Measurements from ENCODE around the gene PTBP3. TPM values are rescaled to one million over a fixed set of nuclear protein-coding genes. Genes with fewer than 3 reads are reported as not detected.

PTBP3 gene
- total RNA-seq, 1 donor from 2014 or later, result 42.5 TPM

DNA sequence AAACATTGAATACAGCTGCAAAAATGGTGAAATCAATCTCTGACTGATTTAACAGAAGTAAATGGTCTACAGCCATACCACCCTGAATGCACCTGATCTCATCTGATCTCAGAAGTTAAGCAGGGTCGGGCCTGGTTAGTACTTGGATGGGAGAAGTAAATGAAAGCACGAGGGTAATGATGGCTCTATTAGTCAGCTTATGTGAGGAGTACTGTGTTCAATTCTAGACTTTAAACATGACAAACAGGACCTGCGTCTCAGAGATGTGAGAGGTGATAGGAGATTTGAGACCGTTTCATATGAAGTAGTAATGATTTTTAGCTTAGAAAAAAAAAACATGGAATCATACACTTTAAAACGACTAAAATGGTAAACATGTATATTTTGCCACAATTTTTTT lies 81.2 kb downstream of the PTBP3 start:
- Mint-ChIP-seq H3K4me1 (no peaks in the 10 kb centered on the region), H3K27ac (ENCODE audit: unreplicated experiment) (no peak overlapping the region), H3K27me3 (ENCODE audit: low read depth) (no peaks in the 10 kb centered on the region), H3K4me3 (no peak overlapping the region), H3K9me3 (no peaks in the 10 kb centered on the region), H3K36me3 (ENCODE audit: low read depth) (no peaks in the 10 kb centered on the region)
- no peak for DNase-seq (ENCODE audit: low read depth, low spot score)
- no peak for TF ChIP-seq CTCF (conservative IDR thresholded peaks at IDR 0.05)

DNA sequence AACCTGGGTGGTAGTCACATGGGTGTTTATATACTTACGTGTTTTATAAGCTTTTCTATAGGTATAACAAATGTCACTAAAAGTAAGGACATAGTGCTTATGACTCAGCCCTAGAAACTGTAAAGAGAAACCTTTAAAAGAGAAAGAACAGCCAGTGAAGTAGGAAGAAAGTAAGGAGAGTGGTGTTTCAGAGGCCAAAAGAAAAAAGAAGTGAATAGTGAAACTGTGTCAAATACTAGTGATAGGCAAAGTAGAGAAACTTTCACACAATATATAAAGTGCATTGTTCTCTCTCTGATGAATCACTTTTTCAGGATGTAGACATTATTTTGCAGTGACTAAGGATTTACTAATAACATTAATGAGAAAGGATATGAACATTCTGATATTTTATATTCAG lies 84.1 kb downstream of the PTBP3 start:
- Mint-ChIP-seq H3K27me3 (ENCODE audit: low read depth) (no peaks in the 10 kb centered on the region), H3K4me3 (no peak overlapping the region), H3K36me3 (ENCODE audit: low read depth) (peaks cover 8% of the 10 kb centered on the region)

GRCh38 chr9:112248722-112249121 lies 84.7 kb downstream of the PTBP3 start:
- H3K27me3 Mint-ChIP-seq (ENCODE audit: low read depth), result no peaks in the 10 kb centered on the region
- H3K4me3 Mint-ChIP-seq, result no peak overlapping the region

More for the DNA sequence above, 84.1 kb downstream of the PTBP3 start:
- no peak for DNase-seq (ENCODE audit: low read depth, low spot score)
- no peaks in the 10 kb centered on the region for H3K9me3 Mint-ChIP-seq
- H3K27ac Mint-ChIP-seq (ENCODE audit: unreplicated experiment), result no peak overlapping the region
- no peak for TF ChIP-seq CTCF (conservative IDR thresholded peaks at IDR 0.05)
- H3K4me1 Mint-ChIP-seq, result no peaks in the 10 kb centered on the region

GRCh38 chr9:112247090-112247489 lies 86.3 kb downstream of the PTBP3 start:
- Mint-ChIP-seq H3K9me3 (no peaks in the 10 kb centered on the region), H3K4me3 (no peak overlapping the region), H3K27ac (ENCODE audit: unreplicated experiment) (no peak overlapping the region), H3K27me3 (ENCODE audit: low read depth) (no peaks in the 10 kb centered on the region), H3K36me3 (ENCODE audit: low read depth) (peaks cover 8% of the 10 kb centered on the region), H3K4me1 (no peaks in the 10 kb centered on the region)
- no peak for DNase-seq (ENCODE audit: low read depth, low spot score)
- no peak for TF ChIP-seq CTCF (conservative IDR thresholded peaks at IDR 0.05)

More at GRCh38 chr9:112248722-112249121, 84.7 kb downstream of the PTBP3 start:
- DNase-seq (ENCODE audit: low read depth, low spot score), result no peak
- Mint-ChIP-seq H3K9me3 (no peaks in the 10 kb centered on the region), H3K4me1 (no peaks in the 10 kb centered on the region), H3K36me3 (ENCODE audit: low read depth) (peaks cover 8% of the 10 kb centered on the region), H3K27ac (ENCODE audit: unreplicated experiment) (no peak overlapping the region)
- no peak for TF ChIP-seq CTCF (conservative IDR thresholded peaks at IDR 0.05)

DNA sequence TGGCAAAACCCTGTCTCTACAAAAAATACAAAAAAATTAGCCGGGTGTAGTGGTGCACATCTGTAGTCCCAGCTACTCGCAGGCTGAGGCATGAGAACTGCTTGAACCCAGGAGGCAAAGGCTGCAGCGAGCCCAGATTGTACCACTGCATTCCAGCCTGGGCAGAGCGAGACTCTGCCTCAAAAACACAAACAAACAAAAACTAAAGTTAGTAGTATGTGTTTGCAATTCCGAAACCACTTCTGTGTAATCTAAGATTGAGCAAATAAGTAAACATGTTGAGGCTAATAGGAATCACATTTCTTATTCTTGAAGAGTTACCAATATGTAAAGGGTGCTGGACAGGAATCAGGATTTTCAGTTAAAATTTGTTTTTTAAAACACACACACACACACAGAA lies 88.3 kb downstream of the PTBP3 start:
- Mint-ChIP-seq H3K36me3 (ENCODE audit: low read depth) (peaks cover 8% of the 10 kb centered on the region), H3K27ac (ENCODE audit: unreplicated experiment) (no peak overlapping the region), H3K4me3 (no peak overlapping the region), H3K27me3 (ENCODE audit: low read depth) (no peaks in the 10 kb centered on the region), H3K4me1 (no peaks in the 10 kb centered on the region), H3K9me3 (no peaks in the 10 kb centered on the region)
- no peak for DNase-seq (ENCODE audit: low read depth, low spot score)
- no peak for TF ChIP-seq CTCF (conservative IDR thresholded peaks at IDR 0.05)

Measured in neural crest cell (in vitro differentiated cells).